SK-N-SH treated with all-trans-retinoic acid at 6 μM for 48 hours (cell line): ENCODE measurements around the gene SEMA4A.
"Not testable (repeated sequence)": the region's sequence is repeated elsewhere in the genome, so short reads cannot be mapped to it uniquely, and the experiment has no call there.

ENCODE experiments used
- ARNTL ChIP-seq: fragments of 450-650 bp; formaldehyde crosslinking; IDR thresholded peaks from 2 replicates; pipeline ENCODE4 v1.5.0; 2020; ENCODE audit warnings: low read depth, mild to moderate bottlenecking, moderate library complexity, borderline replicate concordance
- CSDC2 ChIP-seq: fragments of 250-450 bp; sonication (Bioruptor Pico); IDR thresholded peaks from 2 replicates; pipeline ENCODE4 v1.5.0; 2020; ENCODE audit warnings: mild to moderate bottlenecking, moderate library complexity
- GLIS3 ChIP-seq: fragments of 250-450 bp; sonication (Bioruptor Pico); IDR thresholded peaks from 2 replicates; pipeline ENCODE4 v1.5.0; 2020; ENCODE audit warnings: mild to moderate bottlenecking, moderate library complexity
- ISL1 ChIP-seq: fragments of 250-450 bp; sonication (Bioruptor Pico); IDR thresholded peaks from 2 replicates; pipeline ENCODE4 v2.1.2; 2022; ENCODE audit warnings: mild to moderate bottlenecking, moderate library complexity
- OSR1 ChIP-seq: fragments of 250-450 bp; sonication (Bioruptor Pico); IDR thresholded peaks from 2 replicates; pipeline ENCODE4 v1.8.0; 2022; ENCODE audit warnings: moderate library complexity, mild to moderate bottlenecking, inconsistent platforms
- PATZ1 ChIP-seq: fragments of 250-450 bp; sonication (Bioruptor Pico); IDR thresholded peaks from 2 replicates; pipeline ENCODE4 v1.8.0; 2020; ENCODE audit warnings: mild to moderate bottlenecking, moderate library complexity, borderline replicate concordance
- ZFP3 ChIP-seq: fragments of 250-450 bp; sonication (Bioruptor Pico); IDR thresholded peaks from 2 replicates; pipeline ENCODE4 v1.5.0; 2020; ENCODE audit warnings: mild to moderate bottlenecking, moderate library complexity
- ZFP30 ChIP-seq: fragments of 450-650 bp; formaldehyde crosslinking; IDR thresholded peaks from 2 replicates; pipeline ENCODE4 v1.5.0; 2022; ENCODE audit warnings: mild to moderate bottlenecking, moderate library complexity
- ZNF8 ChIP-seq: fragments of 450-650 bp; formaldehyde crosslinking; IDR thresholded peaks from 2 replicates; pipeline ENCODE4 v1.5.0; 2020; ENCODE audit warnings: mild to moderate bottlenecking, moderate library complexity

GRCh38 chr1:156121005-156121404 is 32.4 kb upstream of the SEMA4A start:
- not testable (repeated sequence) for TF ChIP-seq CSDC2 (CRISPR knock-in tag); PATZ1 (CRISPR knock-in tag); ZNF8 (CRISPR knock-in tag); ZFP30; ZFP3 (CRISPR knock-in tag); GLIS3 (CRISPR knock-in tag); ISL1 (CRISPR knock-in tag); OSR1 (CRISPR knock-in tag); ARNTL (CRISPR knock-in tag)
